ENCODE results near the gene NUAK1.

DNA sequence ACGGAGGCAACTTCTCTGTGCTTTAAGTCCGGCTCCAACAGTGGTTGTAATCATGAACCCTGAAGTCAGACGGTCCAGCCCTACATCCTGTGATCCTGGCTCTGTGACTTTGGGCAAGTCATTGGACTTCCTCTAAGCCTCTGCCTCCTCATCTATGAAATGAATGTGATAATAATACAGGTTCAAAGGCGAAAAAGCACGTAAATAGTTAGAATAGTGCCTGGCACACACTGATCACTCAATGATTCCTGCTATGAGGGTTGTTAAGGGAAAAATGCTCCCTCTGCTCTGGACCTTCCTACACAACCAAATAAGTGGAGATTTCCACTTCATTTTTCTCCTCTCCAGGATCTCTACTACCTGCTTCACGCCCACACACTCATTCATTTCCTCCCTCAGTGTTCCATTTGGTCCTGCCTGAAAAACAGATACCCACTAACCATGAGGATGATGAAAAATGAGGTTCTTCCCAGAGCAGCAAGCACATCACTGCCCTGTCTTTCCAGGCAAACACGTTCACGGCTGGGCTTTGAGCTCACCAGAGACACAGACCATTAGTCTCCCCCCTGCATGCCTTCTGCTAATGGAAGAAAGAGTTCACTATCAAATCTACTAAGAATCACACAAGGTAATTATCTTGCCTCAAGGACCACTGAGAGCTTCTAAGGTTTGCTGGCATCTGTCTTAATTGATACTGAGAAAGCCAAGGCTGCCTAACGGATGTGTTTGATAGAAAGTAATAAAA, 13.2 kb downstream of the NUAK1 start:
- TF ChIP-seq, protein P1, sequence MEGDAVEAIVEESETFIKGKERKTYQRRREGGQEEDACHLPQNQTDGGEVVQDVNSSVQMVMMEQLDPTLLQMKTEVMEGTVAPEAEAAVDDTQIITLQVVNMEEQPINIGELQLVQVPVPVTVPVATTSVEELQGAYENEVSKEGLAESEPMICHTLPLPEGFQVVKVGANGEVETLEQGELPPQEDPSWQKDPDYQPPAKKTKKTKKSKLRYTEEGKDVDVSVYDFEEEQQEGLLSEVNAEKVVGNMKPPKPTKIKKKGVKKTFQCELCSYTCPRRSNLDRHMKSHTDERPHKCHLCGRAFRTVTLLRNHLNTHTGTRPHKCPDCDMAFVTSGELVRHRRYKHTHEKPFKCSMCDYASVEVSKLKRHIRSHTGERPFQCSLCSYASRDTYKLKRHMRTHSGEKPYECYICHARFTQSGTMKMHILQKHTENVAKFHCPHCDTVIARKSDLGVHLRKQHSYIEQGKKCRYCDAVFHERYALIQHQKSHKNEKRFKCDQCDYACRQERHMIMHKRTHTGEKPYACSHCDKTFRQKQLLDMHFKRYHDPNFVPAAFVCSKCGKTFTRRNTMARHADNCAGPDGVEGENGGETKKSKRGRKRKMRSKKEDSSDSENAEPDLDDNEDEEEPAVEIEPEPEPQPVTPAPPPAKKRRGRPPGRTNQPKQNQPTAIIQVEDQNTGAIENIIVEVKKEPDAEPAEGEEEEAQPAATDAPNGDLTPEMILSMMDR (IDR thresholded peaks at IDR 0.05; ENCODE audit: poor library complexity, severe bottlenecking), result no peak
- TF ChIP-seq EZH2 (IDR thresholded peaks at IDR 0.05; ENCODE audit: borderline replicate concordance, insufficient read depth, low read length, poor library complexity, severe bottlenecking) (no peak), EP300 (conservative IDR thresholded peaks at IDR 0.05; ENCODE audit: poor library complexity, severe bottlenecking) (no peak)
